HepG2 (cell line): ENCODE results near the gene EEPD1. TPM values are rescaled to one million over a fixed set of nuclear protein-coding genes. Genes with fewer than 3 reads are reported as not detected.
A peak's percentile ranks its signal among the peaks of the same experiment; 100 is the strongest.

Experiments
- AGO1 ChIP-seq: fragments of 200-400 bp; formaldehyde crosslinking; IDR thresholded peaks from 2 replicates; pipeline ENCODE4 v1.6.1; 2017; ENCODE audit warnings: mild to moderate bottlenecking, low read depth, low read length, moderate library complexity; ENCODE audit not compliant: poor library complexity, severe bottlenecking
- ARID3A ChIP-seq: IDR thresholded peaks from 2 replicates; pipeline ENCODE4 v1.6.1; 2012; ENCODE audit warnings: low read depth, low read length, improper control_type of control experiment
- EED ChIP-seq: sonication (generic); formaldehyde crosslinking; IDR thresholded peaks from 2 replicates; pipeline ENCODE4 v1.5.0; 2020; ENCODE audit warnings: mild to moderate bottlenecking, missing genetic modification reagents
- GATAD1 ChIP-seq: IDR thresholded peaks from 2 replicates; pipeline ENCODE4 v1.6.1; 2016; ENCODE audit warnings: missing genetic modification reagents, missing compliant biosample characterization
- HNF4G ChIP-seq, 2 experiments: sonication (generic) in 1 of 2; formaldehyde crosslinking in 1 of 2; IDR thresholded peaks; 2 replicates each; pipeline versions ENCODE4 v1.4.0 to v1.6.1; 2011 to 2020; ENCODE audit warnings: borderline replicate concordance in 2 of 2, low read depth in 2 of 2, mild to moderate bottlenecking in 2 of 2, low read length in 1 of 2, missing genetic modification reagents in 1 of 2, moderate library complexity in 1 of 2
- KDM5B ChIP-seq: sonication (generic); formaldehyde crosslinking; IDR thresholded peaks from 2 replicates; pipeline ENCODE4 v1.4.0; 2020; ENCODE audit warnings: missing genetic modification reagents, mild to moderate bottlenecking, borderline replicate concordance
- KMT2A ChIP-seq: sonication (generic); formaldehyde crosslinking; IDR thresholded peaks from 2 replicates; pipeline ENCODE4 v1.4.0; 2020; ENCODE audit warnings: missing genetic modification reagents
- NFRKB ChIP-seq: fragments of 450-650 bp; IDR thresholded peaks from 2 replicates; pipeline ENCODE4 v1.6.1; 2017
- RXRB ChIP-seq: IDR thresholded peaks from 2 replicates; pipeline ENCODE4 v1.6.1; 2016; ENCODE audit warnings: borderline replicate concordance, missing genetic modification reagents, missing compliant biosample characterization
- STAG1 ChIP-seq: sonication (generic); formaldehyde crosslinking; IDR thresholded peaks from 2 replicates; pipeline ENCODE4 v1.4.0; 2020; ENCODE audit warnings: missing genetic modification reagents
- SYNCRIP ChIP-seq: fragments of 200-400 bp; formaldehyde crosslinking; IDR thresholded peaks from 2 replicates; pipeline ENCODE4 v1.6.1; 2018; ENCODE audit warnings: mild to moderate bottlenecking, low read depth, low read length; ENCODE audit not compliant: insufficient read depth
- TBP ChIP-seq: sonication (generic); formaldehyde crosslinking; IDR thresholded peaks from 2 replicates; pipeline ENCODE4 v1.5.0; 2020; ENCODE audit warnings: missing genetic modification reagents
- ZFP1 ChIP-seq: IDR thresholded peaks from 2 replicates; pipeline ENCODE4 v1.6.1; 2016
- ZNF34 ChIP-seq: sonication (generic); formaldehyde crosslinking; IDR thresholded peaks from 2 replicates; pipeline ENCODE4 v1.4.0; 2020; ENCODE audit warnings: mild to moderate bottlenecking, missing genetic modification reagents, borderline replicate concordance
- ZNF382 ChIP-seq: sonication (generic); formaldehyde crosslinking; IDR thresholded peaks from 2 replicates; pipeline ENCODE4 v1.5.0; 2020; ENCODE audit warnings: missing genetic modification reagents, mild to moderate bottlenecking, borderline replicate concordance
- ZNF619 ChIP-seq: sonication (generic); formaldehyde crosslinking; IDR thresholded peaks from 2 replicates; pipeline ENCODE4 v1.4.0; 2020; ENCODE audit warnings: mild to moderate bottlenecking, missing genetic modification reagents
- ZNF75D ChIP-seq: sonication (generic); formaldehyde crosslinking; IDR thresholded peaks from 2 replicates; pipeline ENCODE4 v1.8.1; 2023; ENCODE audit warnings: missing genetic modification reagents, mild to moderate bottlenecking, borderline replicate concordance
- polyA plus RNA-seq, 8 experiments: library from polyadenylated mRNA; depleted of rRNA in 3 of 8; stranded (reverse) in 7 of 8; unstranded in 1 of 8; fragments of >200 nt; fragmentation: Illumina TruSeq in 4 of 8; extraction: Trizol in 4 of 8; gene quantifications; 2 replicates each; pipeline versions ENCODE4 v1.2.1 to v1.2.3, GENCODE V29; 2011 to 2016; ENCODE audit warnings: low read depth in 4 of 8, missing spikeins in 1 of 8, mixed read lengths in 1 of 8; ENCODE audit not compliant: insufficient read depth in 1 of 8
- total RNA-seq, 5 experiments: library from RNA; depleted of rRNA; stranded (reverse); fragments of >200 nt; fragmentation: Illumina TruSeq; extraction: Trizol; gene quantifications; 2 replicates each; pipeline ENCODE4 v1.2.3, GENCODE V29; 2016; ENCODE audit warnings: low read depth in 1 of 5
- TF ChIP-seq, protein P1 (sequence below): IDR thresholded peaks from 2 replicates; pipeline ENCODE4 v1.6.1; 2016; ENCODE audit warnings: missing biosample characterization, missing genetic modification reagents, low read depth
- TF ChIP-seq, protein P2 (sequence below): sonication (generic); formaldehyde crosslinking; IDR thresholded peaks from 2 replicates; pipeline ENCODE4 v1.5.0; 2020; ENCODE audit warnings: mild to moderate bottlenecking, missing genetic modification reagents

EEPD1 gene
- total and polyA plus RNA-seq, 2 of the 13 experiments (the other 11 are each of a cell fraction or from before 2014, with no cell fraction given) = 10.1 to 16.4 TPM

DNA sequence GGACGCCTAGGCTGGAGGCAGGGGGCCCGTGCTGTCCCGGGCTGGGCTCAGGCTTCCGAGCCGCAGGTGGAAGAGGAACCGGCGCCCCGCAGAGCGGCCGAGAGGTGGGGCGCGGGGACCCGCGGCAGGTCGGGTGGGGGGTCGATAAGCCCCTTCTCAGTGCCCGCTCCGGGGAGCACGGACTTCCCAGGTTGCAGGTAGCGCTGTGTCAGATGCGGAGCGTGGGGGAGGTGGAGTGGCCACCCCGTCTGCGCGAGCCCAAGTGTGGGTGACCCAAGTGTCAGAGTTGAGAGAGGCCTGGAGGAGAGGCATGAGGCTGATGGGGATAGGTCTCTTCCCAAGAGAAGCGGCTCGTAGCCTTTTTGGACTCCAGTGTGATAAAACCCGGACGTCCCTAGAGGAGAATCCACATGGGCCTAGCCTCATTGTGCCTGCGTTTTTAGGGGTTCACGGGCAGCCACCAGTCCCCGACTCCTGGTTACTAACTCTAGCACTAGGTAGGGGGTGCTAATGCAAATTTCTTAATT, 580 bp downstream of the EEPD1 start (continued):
- no peak for TF ChIP-seq HNF4G (IDR thresholded peaks at IDR 0.05; ENCODE audit: borderline replicate concordance, low read depth, low read length)
- no peak for TF ChIP-seq HNF4G (CRISPR knock-in tag; IDR thresholded peaks at IDR 0.05; ENCODE audit: borderline replicate concordance, low read depth)
- TF ChIP-seq, protein P1, sequence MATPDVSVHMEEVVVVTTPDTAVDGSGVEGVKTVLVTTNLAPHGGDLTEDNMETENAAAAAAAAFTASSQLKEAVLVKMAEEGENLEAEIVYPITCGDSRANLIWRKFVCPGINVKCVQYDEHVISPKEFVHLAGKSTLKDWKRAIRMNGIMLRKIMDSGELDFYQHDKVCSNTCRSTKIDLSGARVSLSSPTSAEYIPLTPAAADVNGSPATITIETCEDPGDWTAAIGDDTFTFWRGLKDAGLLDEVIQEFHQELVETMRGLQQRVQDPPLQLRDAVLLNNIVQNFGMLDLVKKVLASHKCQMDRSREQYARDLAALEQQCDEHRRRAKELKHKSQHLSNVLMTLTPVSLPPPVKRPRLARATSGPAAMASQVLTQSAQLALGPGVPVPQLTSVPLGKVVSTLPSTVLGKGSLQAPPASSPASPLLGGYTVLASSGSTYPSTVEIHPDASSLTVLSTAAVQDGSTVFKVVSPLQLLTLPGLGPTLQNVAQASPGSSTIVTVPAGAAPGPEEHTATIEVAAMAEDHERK = no peak
- no peak for TF ChIP-seq ZNF34 (CRISPR knock-in tag)
- peak; percentile 4; the same call in 1 of the 2 replicates for TF ChIP-seq KMT2A
- TF ChIP-seq NFRKB = no peak
- no peak for TF ChIP-seq EED
- no peak for TF ChIP-seq ZNF75D (CRISPR knock-in tag)
- TF ChIP-seq ZFP1 (CRISPR knock-in tag) = no peak
- no peak for TF ChIP-seq ZNF619 (CRISPR knock-in tag)
- no peak for TF ChIP-seq GATAD1 (CRISPR knock-in tag)
- TF ChIP-seq STAG1 = peak; percentile 4; the same call in 1 of the 2 replicates
- no peak for TF ChIP-seq ARID3A
- no peak for TF ChIP-seq AGO1
- peak; percentile 37 for TF ChIP-seq KDM5B (CRISPR knock-in tag)
- no peak for TF ChIP-seq RXRB
- no peak for TF ChIP-seq ZNF382 (CRISPR knock-in tag)
- TF ChIP-seq, protein P2, sequence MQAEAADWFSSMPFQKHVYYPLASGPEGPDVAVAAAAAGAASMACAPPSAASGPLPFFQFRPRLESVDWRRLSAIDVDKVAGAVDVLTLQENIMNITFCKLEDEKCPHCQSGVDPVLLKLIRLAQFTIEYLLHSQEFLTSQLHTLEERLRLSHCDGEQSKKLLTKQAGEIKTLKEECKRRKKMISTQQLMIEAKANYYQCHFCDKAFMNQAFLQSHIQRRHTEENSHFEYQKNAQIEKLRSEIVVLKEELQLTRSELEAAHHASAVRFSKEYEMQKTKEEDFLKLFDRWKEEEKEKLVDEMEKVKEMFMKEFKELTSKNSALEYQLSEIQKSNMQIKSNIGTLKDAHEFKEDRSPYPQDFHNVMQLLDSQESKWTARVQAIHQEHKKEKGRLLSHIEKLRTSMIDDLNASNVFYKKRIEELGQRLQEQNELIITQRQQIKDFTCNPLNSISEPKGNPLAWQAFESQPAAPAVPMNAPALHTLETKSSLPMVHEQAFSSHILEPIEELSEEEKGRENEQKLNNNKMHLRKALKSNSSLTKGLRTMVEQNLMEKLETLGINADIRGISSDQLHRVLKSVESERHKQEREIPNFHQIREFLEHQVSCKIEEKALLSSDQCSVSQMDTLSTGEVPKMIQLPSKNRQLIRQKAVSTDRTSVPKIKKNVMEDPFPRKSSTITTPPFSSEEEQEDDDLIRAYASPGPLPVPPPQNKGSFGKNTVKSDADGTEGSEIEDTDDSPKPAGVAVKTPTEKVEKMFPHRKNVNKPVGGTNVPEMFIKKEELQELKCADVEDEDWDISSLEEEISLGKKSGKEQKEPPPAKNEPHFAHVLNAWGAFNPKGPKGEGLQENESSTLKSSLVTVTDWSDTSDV = no peak
- TF ChIP-seq SYNCRIP = no peak
- no peak for TF ChIP-seq TBP (CRISPR knock-in tag)
